ENCODE results near the gene ZKSCAN8.

DNA sequence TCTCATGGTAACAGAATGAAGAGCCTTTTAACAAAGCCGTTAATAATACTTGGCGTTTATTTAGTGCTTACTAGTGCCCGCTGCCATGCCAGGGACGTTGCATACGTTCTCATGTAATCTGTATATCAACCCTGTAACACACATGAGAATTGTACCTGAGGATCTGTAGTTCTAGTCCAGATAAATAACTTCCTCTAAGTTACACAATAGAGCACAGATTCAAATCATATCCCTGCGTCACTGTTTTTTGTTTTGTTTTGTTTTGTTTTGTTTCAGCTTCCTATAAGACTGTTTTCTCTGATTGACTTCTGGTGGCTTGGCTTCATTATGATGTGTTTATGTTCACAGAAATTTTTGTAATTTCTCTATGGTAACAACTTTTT, 16.7 kb upstream of the ZKSCAN8 start:
- TF ChIP-seq, protein P1, sequence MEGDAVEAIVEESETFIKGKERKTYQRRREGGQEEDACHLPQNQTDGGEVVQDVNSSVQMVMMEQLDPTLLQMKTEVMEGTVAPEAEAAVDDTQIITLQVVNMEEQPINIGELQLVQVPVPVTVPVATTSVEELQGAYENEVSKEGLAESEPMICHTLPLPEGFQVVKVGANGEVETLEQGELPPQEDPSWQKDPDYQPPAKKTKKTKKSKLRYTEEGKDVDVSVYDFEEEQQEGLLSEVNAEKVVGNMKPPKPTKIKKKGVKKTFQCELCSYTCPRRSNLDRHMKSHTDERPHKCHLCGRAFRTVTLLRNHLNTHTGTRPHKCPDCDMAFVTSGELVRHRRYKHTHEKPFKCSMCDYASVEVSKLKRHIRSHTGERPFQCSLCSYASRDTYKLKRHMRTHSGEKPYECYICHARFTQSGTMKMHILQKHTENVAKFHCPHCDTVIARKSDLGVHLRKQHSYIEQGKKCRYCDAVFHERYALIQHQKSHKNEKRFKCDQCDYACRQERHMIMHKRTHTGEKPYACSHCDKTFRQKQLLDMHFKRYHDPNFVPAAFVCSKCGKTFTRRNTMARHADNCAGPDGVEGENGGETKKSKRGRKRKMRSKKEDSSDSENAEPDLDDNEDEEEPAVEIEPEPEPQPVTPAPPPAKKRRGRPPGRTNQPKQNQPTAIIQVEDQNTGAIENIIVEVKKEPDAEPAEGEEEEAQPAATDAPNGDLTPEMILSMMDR (IDR thresholded peaks at IDR 0.05) = no peak
- no peak for TF ChIP-seq POLR2A (IDR thresholded peaks at IDR 0.05)
